ENCODE data around the gene TMEM269.

DNA sequence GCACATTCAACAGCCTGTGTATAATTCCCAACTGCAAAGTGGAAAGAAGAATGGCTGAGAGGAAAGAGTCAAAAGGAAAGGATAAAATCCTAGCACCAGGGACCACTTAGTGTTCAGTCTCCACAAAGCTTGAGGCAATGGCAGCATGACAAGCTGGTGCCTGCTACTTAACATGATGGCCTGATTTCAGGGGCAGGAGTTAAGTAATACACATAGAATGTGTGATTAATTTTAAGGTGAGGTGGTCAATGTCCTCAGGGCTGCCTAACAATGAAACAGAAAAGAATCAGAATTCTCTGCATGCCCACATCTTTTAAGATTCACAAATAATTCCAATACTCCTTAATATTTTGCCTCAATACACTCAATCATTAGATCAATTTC, 26.9 kb upstream of the TMEM269 start:
- TF ChIP-seq CTCF (IDR thresholded peaks at IDR 0.05; ENCODE audit: low read length) (no peak), EZH2 (IDR thresholded peaks at IDR 0.05; ENCODE audit: borderline replicate concordance, low read length) (no peak)
